GM18520 (cell line): ENCODE measurements around the gene RDX.
"Not testable (repeated sequence)": the region's sequence is repeated elsewhere in the genome, so short reads cannot be mapped to it uniquely, and the experiment has no call there.

Source experiments
- ATAC-seq: cut with Tn5 transposase; IDR thresholded peaks from one replicate; pipeline ENCODE4 v1.9.1; 2021; ENCODE audit not compliant: unreplicated experiment

Gene RDX

GRCh38 chr11:110200836-110201235 is 95.6 kb downstream of the RDX start:
- no peak for ATAC-seq

GRCh38 chr11:110200241-110200640 is 96.2 kb downstream of the RDX start:
- ATAC-seq = no peak

- ATAC-seq = no peak
Measured at GRCh38 chr11:110199184-110199981, 97.0 kb downstream of the RDX start.

- ATAC-seq = no peak
Measured at GRCh38 chr11:110198031-110198729, 98.2 kb downstream of the RDX start.

DNA sequence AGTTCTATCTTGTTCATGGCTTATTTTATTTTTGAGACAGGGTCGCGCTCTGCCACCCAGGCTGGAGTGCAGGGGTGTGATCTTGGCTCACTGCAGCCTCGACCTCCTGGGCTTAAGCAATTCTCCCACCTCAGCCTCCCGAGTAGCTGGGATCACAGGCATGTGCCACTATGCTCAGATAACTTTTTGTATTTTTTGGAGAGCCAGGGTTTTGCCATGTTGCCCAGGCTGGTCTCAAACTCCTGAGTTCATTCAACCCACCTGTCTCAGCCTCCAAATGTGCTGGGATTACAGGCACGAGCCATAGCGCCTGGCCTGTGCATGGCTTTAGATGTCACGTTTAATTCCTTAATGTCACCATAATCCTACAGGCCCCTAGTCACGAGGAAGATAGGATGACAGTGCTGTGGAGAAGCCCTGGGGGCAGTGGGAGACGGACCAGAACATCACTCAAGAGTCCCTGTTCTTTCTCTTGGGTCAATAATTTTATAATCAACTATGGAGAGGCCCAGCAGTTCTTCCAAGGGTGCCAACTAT is 99.5 kb downstream of the RDX start:
- no peak for ATAC-seq

DNA sequence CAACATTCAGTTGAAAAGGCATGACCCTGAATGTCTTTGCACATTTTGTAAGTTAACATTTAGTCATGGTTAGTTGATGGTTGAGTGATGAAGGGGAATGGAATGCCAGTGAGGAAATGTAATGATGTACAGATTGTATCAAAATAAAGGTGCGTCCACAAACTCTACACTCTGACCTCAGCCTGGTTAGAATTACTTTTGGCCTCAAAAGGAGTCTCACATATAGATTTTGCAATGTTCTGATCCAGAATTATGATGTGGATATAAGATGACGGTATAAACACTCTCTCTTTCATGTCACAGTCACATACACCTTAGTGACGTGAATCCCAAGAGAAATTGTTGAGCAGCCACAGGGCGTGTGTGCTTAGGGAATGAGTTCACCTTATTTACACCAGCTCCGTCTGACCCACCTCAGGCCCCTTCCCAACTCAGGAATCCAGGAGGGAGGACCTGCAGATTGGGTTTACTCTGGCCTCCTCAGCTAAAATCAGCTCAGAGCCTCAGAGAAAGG is 100.1 kb downstream of the RDX start:
- ATAC-seq = no peak

DNA sequence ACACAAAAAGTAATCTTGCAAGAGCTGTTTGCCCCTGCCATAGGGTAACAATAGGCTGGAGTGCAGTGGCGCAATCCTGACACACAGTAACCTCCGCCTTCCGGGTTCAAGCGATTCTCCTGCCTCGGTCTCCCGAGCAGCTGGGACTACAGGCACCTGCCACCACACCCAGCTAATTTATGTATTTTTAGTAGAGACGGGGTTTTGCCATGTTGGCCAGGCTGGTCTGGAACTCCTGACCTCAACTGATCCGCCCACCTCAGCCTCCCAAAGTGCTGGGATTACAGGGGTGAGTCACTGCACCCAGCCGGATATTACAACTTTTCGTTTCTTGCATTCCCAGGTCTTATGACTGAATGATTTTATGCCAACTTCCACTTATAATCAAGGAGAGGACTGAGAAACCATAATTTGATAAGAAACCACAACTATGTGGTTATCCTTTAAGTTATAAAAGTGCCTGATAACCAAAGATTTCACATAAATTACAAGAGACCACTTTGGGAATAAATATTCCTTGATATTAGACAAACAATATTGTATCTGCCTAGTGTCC is 102.1 kb downstream of the RDX start:
- not testable (repeated sequence) for ATAC-seq

DNA sequence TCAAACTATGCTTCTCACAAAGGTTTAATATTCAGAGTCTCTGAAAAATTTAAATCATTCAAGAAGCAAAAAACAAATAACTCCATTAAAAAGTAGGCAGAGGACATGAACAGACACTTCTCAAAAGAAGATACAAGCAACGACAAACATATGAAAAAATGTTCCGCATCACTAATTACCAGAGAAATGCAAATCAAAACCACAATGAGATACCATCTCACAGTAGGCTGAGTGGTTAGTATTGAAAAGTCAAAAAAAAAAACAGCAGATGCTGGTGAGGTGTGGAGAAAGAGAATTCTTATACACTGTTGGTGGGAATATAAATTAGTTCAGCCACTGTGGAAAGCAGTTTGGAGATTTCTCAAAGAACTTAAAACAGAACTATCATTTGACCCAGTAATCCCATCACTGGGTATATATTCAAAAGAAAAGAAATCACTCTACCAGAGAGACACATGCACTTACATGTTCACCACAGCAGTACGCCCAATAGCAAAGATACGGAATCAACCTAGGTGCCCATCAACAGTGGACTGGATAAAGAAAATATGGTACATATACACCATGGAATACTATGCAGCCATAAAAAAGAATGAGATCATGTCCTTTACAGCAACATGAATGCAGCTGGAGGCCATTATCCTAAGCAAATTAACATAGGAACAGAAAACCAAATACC is 103.7 kb downstream of the RDX start:
- peak; percentile 56 for ATAC-seq

- ATAC-seq = no peak
Measured at GRCh38 chr11:110190885-110191284, 105.5 kb downstream of the RDX start.

DNA sequence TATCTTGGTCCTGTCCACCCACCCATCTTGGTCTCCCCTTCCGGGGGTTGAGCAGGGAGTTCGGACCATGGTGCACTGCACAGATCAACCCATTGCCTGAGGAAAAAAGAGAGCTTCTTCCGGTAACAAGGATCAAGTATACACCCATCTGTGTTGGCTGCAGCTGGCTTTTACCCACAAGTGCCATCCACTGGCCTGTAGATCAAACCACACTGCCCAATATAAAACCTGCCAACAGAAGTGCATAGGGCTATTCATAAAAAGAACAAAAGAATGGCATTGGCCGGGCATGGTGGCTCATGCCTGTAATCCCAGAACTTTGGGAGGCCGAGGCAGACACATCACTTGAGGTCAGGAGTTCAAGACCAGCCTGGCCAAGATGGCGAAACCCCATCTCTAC is 108.7 kb downstream of the RDX start:
- no peak for ATAC-seq

DNA sequence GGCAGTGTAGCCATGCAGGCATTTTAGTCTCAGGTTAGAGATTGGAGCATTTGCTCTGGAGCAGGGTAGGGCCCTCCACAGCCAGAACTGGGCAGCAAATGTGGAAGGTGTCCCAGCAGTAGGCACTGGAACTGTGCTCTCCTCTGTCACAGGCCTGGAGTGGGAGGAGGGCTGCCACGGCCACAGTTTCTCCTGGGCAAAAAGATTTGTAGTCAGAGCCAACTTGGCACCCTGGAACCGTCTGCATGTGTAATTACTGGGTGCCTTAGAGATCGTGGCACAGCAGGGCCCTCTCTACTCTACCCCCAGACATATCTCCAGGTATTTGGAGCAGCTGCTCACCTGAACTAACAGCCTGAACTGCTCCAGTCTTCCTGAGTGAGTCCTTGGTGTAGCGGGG is 109.5 kb downstream of the RDX start:
- ATAC-seq = no peak

- no peak for ATAC-seq
Measured at GRCh38 chr11:110186456-110186855, 110.0 kb downstream of the RDX start.

- ATAC-seq = no peak
Measured at GRCh38 chr11:110185599-110185998, 110.8 kb downstream of the RDX start.

DNA sequence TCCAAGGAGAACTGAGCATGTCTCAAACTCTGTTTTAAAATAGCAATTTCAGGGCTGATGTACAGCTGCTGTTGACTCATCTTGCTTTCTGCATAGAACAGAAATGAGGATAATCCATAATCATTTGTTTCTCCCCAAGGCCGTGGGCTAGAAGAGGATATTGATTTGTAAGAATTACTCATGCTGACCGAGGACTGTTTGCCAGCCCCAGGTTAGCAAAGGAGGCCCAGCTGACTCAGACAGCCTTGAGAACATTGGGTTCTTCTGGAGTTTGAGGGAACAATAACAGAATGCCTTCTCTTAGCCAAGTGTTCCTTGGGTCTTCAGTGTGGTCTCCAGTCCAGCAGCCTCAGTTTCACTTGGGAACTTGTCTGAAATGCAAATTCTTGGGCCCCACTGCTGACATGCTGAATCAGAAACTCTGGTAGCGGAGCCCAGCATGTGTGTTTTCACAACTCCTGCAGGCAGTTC is 111.3 kb downstream of the RDX start:
- no peak for ATAC-seq

DNA sequence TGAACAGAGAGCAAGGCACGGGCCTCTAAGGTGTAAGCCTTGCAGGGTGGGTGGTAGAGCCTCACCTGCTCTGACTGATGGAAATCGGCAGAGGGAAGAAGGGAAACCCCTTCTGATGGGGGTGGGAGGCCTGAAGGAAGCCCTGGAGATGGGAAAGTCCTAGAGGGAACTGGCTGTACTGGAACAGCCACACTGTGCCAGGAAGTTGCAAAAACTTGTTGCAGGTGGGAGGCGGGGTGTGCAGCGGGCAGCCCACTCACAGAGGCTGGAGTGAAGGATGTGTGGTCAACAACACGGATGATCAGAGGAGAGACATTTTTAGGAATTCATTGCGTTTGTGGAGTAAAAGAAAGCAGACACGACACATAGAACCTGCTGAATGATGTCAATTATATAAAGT is 112.0 kb downstream of the RDX start:
- ATAC-seq = no peak

GRCh38 chr11:110182886-110183285 is 113.5 kb downstream of the RDX start:
- ATAC-seq = no peak

GRCh38 chr11:110179064-110179463 is 117.3 kb downstream of the RDX start:
- no peak for ATAC-seq

GRCh38 chr11:110177086-110177456 is 119.3 kb downstream of the RDX start:
- ATAC-seq = no peak

- no peak for ATAC-seq
Measured at GRCh38 chr11:110176366-110177085, 119.9 kb downstream of the RDX start.

- ATAC-seq = no peak
Measured at GRCh38 chr11:110174645-110175310, 121.6 kb downstream of the RDX start.
